SK-N-SH treated with all-trans-retinoic acid at 6 μM for 48 hours (cell line): ENCODE results near the gene SLC25A30.

Source experiments
- ATAC-seq: fragments of 200-7000 bp; cut with Tn5 transposase; 3 replicates; pipeline ENCODE4 v1.9.1; 2020; ENCODE audit warnings: mild to moderate bottlenecking, moderate library complexity
- BACH2 ChIP-seq: fragments of 250-450 bp; sonication (Bioruptor Pico); IDR thresholded peaks from 2 replicates; pipeline ENCODE4 v1.9.0; 2021; ENCODE audit warnings: mild to moderate bottlenecking, borderline replicate concordance
- CSDC2 ChIP-seq: fragments of 250-450 bp; sonication (Bioruptor Pico); IDR thresholded peaks from 2 replicates; pipeline ENCODE4 v1.5.0; 2020; ENCODE audit warnings: mild to moderate bottlenecking, moderate library complexity
- CSRNP3 ChIP-seq: fragments of 250-450 bp; sonication (Bioruptor Pico); IDR thresholded peaks from 2 replicates; pipeline ENCODE4 v1.5.1; 2021; ENCODE audit warnings: mild to moderate bottlenecking, moderate library complexity
- GLIS3 ChIP-seq: fragments of 250-450 bp; sonication (Bioruptor Pico); IDR thresholded peaks from 2 replicates; pipeline ENCODE4 v1.5.0; 2020; ENCODE audit warnings: mild to moderate bottlenecking, moderate library complexity
- ISL1 ChIP-seq: fragments of 250-450 bp; sonication (Bioruptor Pico); IDR thresholded peaks from 2 replicates; pipeline ENCODE4 v2.1.2; 2022; ENCODE audit warnings: mild to moderate bottlenecking, moderate library complexity
- OSR1 ChIP-seq: fragments of 250-450 bp; sonication (Bioruptor Pico); IDR thresholded peaks from 2 replicates; pipeline ENCODE4 v1.8.0; 2022; ENCODE audit warnings: moderate library complexity, mild to moderate bottlenecking, inconsistent platforms
- PATZ1 ChIP-seq: fragments of 250-450 bp; sonication (Bioruptor Pico); IDR thresholded peaks from 2 replicates; pipeline ENCODE4 v1.8.0; 2020; ENCODE audit warnings: mild to moderate bottlenecking, moderate library complexity, borderline replicate concordance
- POU6F1 ChIP-seq: fragments of 250-450 bp; sonication (Bioruptor Pico); IDR thresholded peaks from 2 replicates; pipeline ENCODE4 v1.8.0; 2021; ENCODE audit warnings: low read depth, mild to moderate bottlenecking, moderate library complexity, borderline replicate concordance
- RARB ChIP-seq: fragments of 250-450 bp; sonication (Bioruptor Pico); IDR thresholded peaks from 2 replicates; pipeline ENCODE4 v1.8.0; 2021; ENCODE audit warnings: mild to moderate bottlenecking, moderate library complexity
- TCF4 ChIP-seq: fragments of 250-450 bp; sonication (Bioruptor Pico); IDR thresholded peaks from 2 replicates; pipeline ENCODE4 v1.8.0; 2021; ENCODE audit warnings: mild to moderate bottlenecking, moderate library complexity, borderline replicate concordance
- ZC3H10 ChIP-seq: fragments of 250-450 bp; sonication (Bioruptor Pico); IDR thresholded peaks from 2 replicates; pipeline ENCODE4 v1.5.1; 2021; ENCODE audit warnings: mild to moderate bottlenecking, moderate library complexity
- ZFP3 ChIP-seq: fragments of 250-450 bp; sonication (Bioruptor Pico); IDR thresholded peaks from 2 replicates; pipeline ENCODE4 v1.5.0; 2020; ENCODE audit warnings: mild to moderate bottlenecking, moderate library complexity
- ZFP30 ChIP-seq: fragments of 450-650 bp; formaldehyde crosslinking; IDR thresholded peaks from 2 replicates; pipeline ENCODE4 v1.5.0; 2022; ENCODE audit warnings: mild to moderate bottlenecking, moderate library complexity
- ZNF565 ChIP-seq: fragments of 450-650 bp; formaldehyde crosslinking; conservative IDR thresholded peaks from 2 replicates; pipeline ENCODE4 v1.5.0; 2020; ENCODE audit warnings: low read depth, mild to moderate bottlenecking, moderate library complexity
- ZNF70 ChIP-seq: fragments of 450-650 bp; formaldehyde crosslinking; IDR thresholded peaks from 2 replicates; pipeline ENCODE4 v1.5.0; 2020; ENCODE audit warnings: mild to moderate bottlenecking, moderate library complexity
- ZNF8 ChIP-seq: fragments of 450-650 bp; formaldehyde crosslinking; IDR thresholded peaks from 2 replicates; pipeline ENCODE4 v1.5.0; 2020; ENCODE audit warnings: mild to moderate bottlenecking, moderate library complexity
- TF ChIP-seq, protein P1 (sequence below): fragments of 250-450 bp; sonication (Bioruptor Pico); IDR thresholded peaks from 2 replicates; pipeline ENCODE4 v1.5.0; 2020; ENCODE audit warnings: mild to moderate bottlenecking, moderate library complexity

The SLC25A30 gene

DNA sequence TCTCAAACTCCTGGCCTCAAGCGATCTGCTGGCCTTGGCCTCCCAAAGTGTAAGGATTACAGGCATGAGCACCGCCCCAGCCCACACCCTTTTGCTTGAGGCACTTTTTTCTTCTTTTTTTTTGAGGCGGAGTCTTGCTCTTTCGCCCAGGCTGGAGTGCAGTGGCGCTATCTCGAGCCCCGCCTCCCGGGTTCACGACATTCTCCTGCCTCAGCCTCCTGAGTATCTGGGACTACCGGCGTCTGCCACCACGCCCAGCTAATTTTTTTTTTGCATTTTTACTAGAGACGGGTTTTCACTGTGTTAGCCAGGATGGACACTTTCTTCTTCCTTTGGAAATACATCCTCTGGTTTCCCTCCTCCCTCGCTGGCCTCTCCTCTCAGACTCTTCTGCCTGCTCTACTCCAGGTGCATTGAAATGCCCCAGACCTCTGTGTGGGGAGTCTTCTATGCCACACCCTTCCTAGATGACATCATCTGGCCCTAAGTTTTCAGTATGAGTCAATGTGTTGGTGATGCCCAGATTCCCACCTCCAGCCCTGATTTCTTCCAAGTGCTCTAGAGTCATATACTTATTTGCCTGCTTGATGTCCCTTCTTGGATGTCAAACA is 56.5 kb downstream of the SLC25A30 start (continued):
- TF ChIP-seq RARB (CRISPR knock-in tag) (no peak), ZNF70 (CRISPR knock-in tag) (no peak), ZC3H10 (CRISPR knock-in tag) (no peak), CSRNP3 (no peak)

- TF ChIP-seq ZNF70 (CRISPR knock-in tag), result no peak
- TF ChIP-seq, all 23 proteins: peak for 0
- no peak for ATAC-seq
Measured at GRCh38 chr13:45356966-45357672, 61.1 kb downstream of the SLC25A30 start.

GRCh38 chr13:45353895-45354294 is 64.3 kb downstream of the SLC25A30 start:
- no peak for TF ChIP-seq TCF4 (CRISPR knock-in tag)
- TF ChIP-seq, protein P1, sequence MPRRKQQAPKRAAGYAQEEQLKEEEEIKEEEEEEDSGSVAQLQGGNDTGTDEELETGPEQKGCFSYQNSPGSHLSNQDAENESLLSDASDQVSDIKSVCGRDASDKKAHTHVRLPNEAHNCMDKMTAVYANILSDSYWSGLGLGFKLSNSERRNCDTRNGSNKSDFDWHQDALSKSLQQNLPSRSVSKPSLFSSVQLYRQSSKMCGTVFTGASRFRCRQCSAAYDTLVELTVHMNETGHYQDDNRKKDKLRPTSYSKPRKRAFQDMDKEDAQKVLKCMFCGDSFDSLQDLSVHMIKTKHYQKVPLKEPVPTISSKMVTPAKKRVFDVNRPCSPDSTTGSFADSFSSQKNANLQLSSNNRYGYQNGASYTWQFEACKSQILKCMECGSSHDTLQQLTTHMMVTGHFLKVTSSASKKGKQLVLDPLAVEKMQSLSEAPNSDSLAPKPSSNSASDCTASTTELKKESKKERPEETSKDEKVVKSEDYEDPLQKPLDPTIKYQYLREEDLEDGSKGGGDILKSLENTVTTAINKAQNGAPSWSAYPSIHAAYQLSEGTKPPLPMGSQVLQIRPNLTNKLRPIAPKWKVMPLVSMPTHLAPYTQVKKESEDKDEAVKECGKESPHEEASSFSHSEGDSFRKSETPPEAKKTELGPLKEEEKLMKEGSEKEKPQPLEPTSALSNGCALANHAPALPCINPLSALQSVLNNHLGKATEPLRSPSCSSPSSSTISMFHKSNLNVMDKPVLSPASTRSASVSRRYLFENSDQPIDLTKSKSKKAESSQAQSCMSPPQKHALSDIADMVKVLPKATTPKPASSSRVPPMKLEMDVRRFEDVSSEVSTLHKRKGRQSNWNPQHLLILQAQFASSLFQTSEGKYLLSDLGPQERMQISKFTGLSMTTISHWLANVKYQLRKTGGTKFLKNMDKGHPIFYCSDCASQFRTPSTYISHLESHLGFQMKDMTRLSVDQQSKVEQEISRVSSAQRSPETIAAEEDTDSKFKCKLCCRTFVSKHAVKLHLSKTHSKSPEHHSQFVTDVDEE (CRISPR knock-in tag), result no peak
- TF ChIP-seq ZNF565 (CRISPR knock-in tag), result no peak
- no peak for TF ChIP-seq ISL1
- TF ChIP-seq OSR1 (CRISPR knock-in tag), result no peak
- no peak for TF ChIP-seq ZFP3 (CRISPR knock-in tag)
- TF ChIP-seq PATZ1 (CRISPR knock-in tag), result no peak
- no peak for TF ChIP-seq POU6F1 (CRISPR knock-in tag)
- TF ChIP-seq ZFP30 (CRISPR knock-in tag), result no peak
- no peak for TF ChIP-seq GLIS3 (CRISPR knock-in tag)
- no peak for TF ChIP-seq ZC3H10 (CRISPR knock-in tag)
- no peak for TF ChIP-seq ZNF8 (CRISPR knock-in tag)
- TF ChIP-seq BACH2 (CRISPR knock-in tag), result no peak
- TF ChIP-seq CSDC2 (CRISPR knock-in tag), result no peak
- TF ChIP-seq, all 23 proteins: peak for 0
- no peak for ATAC-seq

GRCh38 chr13:45352031-45352430 is 66.1 kb downstream of the SLC25A30 start:
- TF ChIP-seq, protein P1 (CRISPR knock-in tag), result no peak
- TF ChIP-seq ZNF70 (CRISPR knock-in tag) (no peak), ZNF8 (CRISPR knock-in tag) (no peak)
- no peak for ATAC-seq
